K562 (cell line): ENCODE data around the gene PSMB11. TPM values are rescaled to one million over a fixed set of nuclear protein-coding genes. Genes with fewer than 3 reads are reported as not detected.

Experiments used
- ATAC-seq: fragments of 200-7000 bp; cut with Tn5 transposase; 3 replicates; pipeline ENCODE4 v1.9.1; 2020; ENCODE audit warnings: moderate library complexity
- BruUV-seq: library from RNA; stranded (reverse); fragments of 400-500 nt; replicated peaks from 2 replicates; lab custom pipeline; 2021; lab: Mats Ljungman, UMichigan
- CTCF ChIA-PET: fragments of 300-600 bp; formaldehyde crosslinking; extraction: SDS; loops from one replicate; lab custom pipeline; 2021; ENCODE audit warnings: low intra/inter-chr PET ratio; lab: Yijun Ruan, JAX
- POLR2A ChIA-PET: fragments of 300-600, 350-650 bp; sonication (Branson Sonifier 250); formaldehyde crosslinking; extraction: SDS; loops from one replicate; lab custom pipeline; 2021; ENCODE audit warnings: antibody characterized with exemption, inconsistent platforms; lab: Yijun Ruan, JAX
- DNase-seq, 4 experiments: peaks; one replicate each; pipeline versions ENCODE4 v3.0.0 to v3.0.0-alpha.2; 2011 to 2018; ENCODE audit warnings: low spot score in 3 of 4, mixed read lengths in 3 of 4; ENCODE audit errors: extremely low read depth in 1 of 4
- FAIRE-seq: peaks from 2 replicates; lab custom pipeline; 2011; peaks lifted over from hg19 to GRCh38; lab: Jason Lieb, UNC
- H2AFZ ChIP-seq: 2 replicates; pipeline ENCODE4 v1.6.0; 2011; ENCODE audit warnings: low read depth, low read length, control low read depth, inconsistent platforms
- H3K27ac ChIP-seq: fragments of 200-600 bp; 3 replicates; pipeline ENCODE4 v1.8.0; 2011; ENCODE audit warnings: low read depth, mild to moderate bottlenecking, control low read depth, inconsistent platforms, low read length, moderate library complexity, mixed read lengths; ENCODE audit errors: extremely low read depth
- H3K27me3 ChIP-seq, 2 experiments: fragments of 300-600 bp in 1 of 2; 2 replicates in 1 of 2; 3 replicates in 1 of 2; pipeline versions ENCODE4 v1.6.0 to v1.8.0; 2011; ENCODE audit warnings: inconsistent platforms in 2 of 2, low read length in 2 of 2, mild to moderate bottlenecking in 1 of 2, mixed read lengths in 1 of 2, moderate library complexity in 1 of 2; ENCODE audit not compliant: control insufficient read depth in 2 of 2, insufficient read depth in 2 of 2
- H3K36me3 ChIP-seq: fragments of 300-600 bp; 3 replicates; pipeline ENCODE4 v1.8.0; 2011; ENCODE audit warnings: mild to moderate bottlenecking, low read length, inconsistent platforms; ENCODE audit not compliant: control insufficient read depth, insufficient read depth
- H3K4me1 ChIP-seq, 2 experiments: fragments of 200-600 bp in 1 of 2; replicated peaks in 1 of 2; 2 replicates in 1 of 2; 3 replicates in 1 of 2; pipeline versions ENCODE4 v1.5.1 to v1.8.0; 2011; ENCODE audit warnings: inconsistent platforms in 2 of 2, low read length in 2 of 2, mild to moderate bottlenecking in 1 of 2, mixed read lengths in 1 of 2, moderate library complexity in 1 of 2; ENCODE audit not compliant: control insufficient read depth in 2 of 2, insufficient read depth in 2 of 2
- H3K4me2 ChIP-seq: 2 replicates; pipeline ENCODE4 v1.6.1; 2011; ENCODE audit warnings: low read length, control low read depth, inconsistent platforms, mixed read lengths; ENCODE audit not compliant: insufficient read depth
- H3K4me3 ChIP-seq: fragments of 200-600 bp; sonication (generic), shearing (Covaris generic); 2 replicates; pipeline ENCODE4 v1.5.1; 2016; ENCODE audit warnings: control low read depth, inconsistent platforms
- H3K79me2 ChIP-seq: fragments of 200-600 bp; 3 replicates; pipeline ENCODE4 v1.8.0; 2011; ENCODE audit warnings: low read length, inconsistent platforms; ENCODE audit not compliant: control insufficient read depth, insufficient read depth
- H3K9ac ChIP-seq, 2 experiments: 2 replicates each; pipeline versions ENCODE4 v1.6.0 to v1.6.1; 2011; ENCODE audit warnings: low read depth in 2 of 2, low read length in 2 of 2, control low read depth in 1 of 2, inconsistent platforms in 1 of 2, mild to moderate bottlenecking in 1 of 2, mixed read lengths in 1 of 2; ENCODE audit not compliant: insufficient read depth in 1 of 2
- H3K9me1 ChIP-seq: one replicate; pipeline ENCODE4 v1.6.0; 2011; ENCODE audit warnings: inconsistent platforms, mild to moderate bottlenecking, low read length, moderate library complexity; ENCODE audit not compliant: control insufficient read depth, insufficient read depth
- H3K9me3 ChIP-seq: replicated peaks from 2 replicates; pipeline ENCODE4 v1.5.1; 2011; ENCODE audit warnings: low read depth, low read length, inconsistent platforms; ENCODE audit not compliant: control insufficient read depth, insufficient read depth
- H4K20me1 ChIP-seq: replicated peaks from 2 replicates; pipeline ENCODE4 v1.6.1; 2011; ENCODE audit warnings: low read length, inconsistent platforms, mixed read lengths; ENCODE audit not compliant: control insufficient read depth, insufficient read depth
- ARID3A ChIP-seq: IDR thresholded peaks from 2 replicates; pipeline ENCODE4 v1.6.1; 2012; ENCODE audit warnings: low read depth, low read length, improper control_type of control experiment, borderline replicate concordance
- ESRRB ChIP-seq: fragments of 250-450 bp; sonication (Bioruptor Pico); IDR thresholded peaks from 2 replicates; pipeline ENCODE4 v1.5.0; 2020; ENCODE audit warnings: mild to moderate bottlenecking, moderate library complexity, borderline replicate concordance
- GATA2 ChIP-seq: sonication (generic); formaldehyde crosslinking; IDR thresholded peaks from 2 replicates; pipeline ENCODE4 v1.4.0; 2020; ENCODE audit warnings: mild to moderate bottlenecking, missing genetic modification reagents
- NFXL1 ChIP-seq: fragments of 450-650 bp; formaldehyde crosslinking; IDR thresholded peaks from 2 replicates; pipeline ENCODE4 v1.4.0; 2021; ENCODE audit warnings: mild to moderate bottlenecking
- ZBTB12 ChIP-seq: fragments of 250-450 bp; sonication (Bioruptor Pico); IDR thresholded peaks from 2 replicates; pipeline ENCODE4 v1.4.0; 2020
- ZNF398 ChIP-seq: fragments of 250-450 bp; sonication (Bioruptor Pico); IDR thresholded peaks from 2 replicates; pipeline ENCODE4 v1.8.0; 2021; ENCODE audit warnings: moderate library complexity, mild to moderate bottlenecking, inconsistent platforms
- WGBS: fragments of 100-300 bp; shearing (Covaris generic); methylation state at CpG from one replicate; pipeline ENCODE4 v1.1.6; 2016; ENCODE audit warnings: low coverage, mixed read lengths; ENCODE audit not compliant: insufficient coverage; ENCODE audit errors: missing lambda C conversion rate; 5-methylcytosine and 5-hydroxymethylcytosine counted together
- in situ Hi-C: fragments of 300-500 bp; cut with MboI; formaldehyde crosslinking; loops from 4 replicates; pipeline ENCODE4 v1.15.0; 2018; ENCODE audit warnings: inconsistent platforms, mixed read lengths
- intact Hi-C: fragments of 100-400 bp; cut with micrococcal nuclease; formaldehyde crosslinking; loops from 2 replicates; pipeline ENCODE4 v1.14.2; 2022
- polyA plus RNA-seq, 8 experiments: library from polyadenylated mRNA; depleted of rRNA in 4 of 8; stranded (reverse) in 5 of 8; unstranded in 3 of 8; fragments of >200 nt; fragmentation: Nextera tagmentation in 2 of 8; fragmentation: Illumina TruSeq in 1 of 8; extraction: Ambion mirVana in 2 of 8; extraction: Trizol in 1 of 8; gene quantifications; 2 replicates each; pipeline versions ENCODE4 v1.2.1 to v1.2.3, GENCODE V29; 2011 to 2014; ENCODE audit warnings: inconsistent platforms in 1 of 8, missing spikeins in 1 of 8
- total RNA-seq, 7 experiments: library from RNA; depleted of rRNA in 6 of 7; stranded (reverse); fragments of >200 nt in 6 of 7; fragmentation: Illumina TruSeq in 2 of 7; extraction: Trizol in 2 of 7; gene quantifications; 2 replicates each; pipeline versions ENCODE4 v1.2.1 to v1.2.3, GENCODE V29; 2011 to 2021; ENCODE audit warnings: low replicate concordance in 1 of 7

The PSMB11 gene
- total and polyA plus RNA-seq, 9 of the 15 experiments (the other 6 are each of a cell fraction or from before 2014, with no cell fraction given), result not detected

- no peak for TF ChIP-seq ESRRB (CRISPR knock-in tag)
- no peak for TF ChIP-seq ARID3A
- TF ChIP-seq NFXL1, result no peak
- TF ChIP-seq ZBTB12 (CRISPR knock-in tag), result no peak
- no peak for TF ChIP-seq GATA2 (CRISPR knock-in tag)
- TF ChIP-seq ZNF398 (CRISPR knock-in tag), result no peak
- no peak overlapping the region for H3K4me2 ChIP-seq
- DNase-seq, result no peak
- no peak for ATAC-seq
- peaks cover 51% of the 10 kb centered on the region for H3K79me2 ChIP-seq
- no peak overlapping the region for H3K9ac ChIP-seq
- in situ Hi-C loops (no loop called here), intact Hi-C loops (no loop called here)
- H2AFZ ChIP-seq, result no peak overlapping the region
- no peaks in the 10 kb centered on the region for H3K9me3 ChIP-seq
- POLR2A ChIA-PET, result interaction anchor here (1.1 to 1.8 kb wide), 4 partner anchors 9 to 24 kb away, joined by 3 to 5 read pairs (median 4); no protein-coding TSS in a partner anchor
- CTCF ChIA-PET, result no interaction called here
- no peak for FAIRE-seq
- peaks cover 63% of the 10 kb centered on the region for H3K36me3 ChIP-seq
- H3K4me3 ChIP-seq, result no peak overlapping the region
- TSS peak; percentile 19 for BruUV-seq
- H3K27me3 ChIP-seq, result no peaks in the 10 kb centered on the region
- 97% methylated on average over 4 of the region's 4 CpGs for WGBS
- peaks cover 9 to 14% of the 10 kb centered on the region in 2 experiments; a peak in 4 of 5 replicates for H3K4me1 ChIP-seq
- H3K9me1 ChIP-seq, result no peaks in the 10 kb centered on the region
- no peaks in the 10 kb centered on the region for H4K20me1 ChIP-seq
- H3K27ac ChIP-seq, result no peak overlapping the region
These were observed 11.1 kb upstream of the PSMB11 start for GRCh38 chr14:23030936-23031335.
